Gastrocnemius medialis (tissue), 4 donors: Measurements from ENCODE around the gene NVL.

ENCODE experiments used
- CTCF ChIP-seq, 5 experiments: fragments of 450-650 bp in 3 of 5; fragments of 200-600 bp in 2 of 5; sonication (generic) in 2 of 5; IDR thresholded peaks in 4 of 5; conservative IDR thresholded peaks in 1 of 5; 1 replicate in 4 of 5; 2 replicates in 1 of 5; pipeline ENCODE4 v1.5.1; 2016 to 2019; ENCODE audit warnings: antibody characterized with exemption in 5 of 5, mild to moderate bottlenecking in 3 of 5, moderate library complexity in 3 of 5
- POLR2A ChIP-seq, 2 donors: fragments of 450-650 bp; IDR thresholded peaks; one replicate each; pipeline ENCODE4 v1.6.1; 2017; ENCODE audit warnings: antibody characterized with exemption in 2 of 2, mild to moderate bottlenecking in 2 of 2, moderate library complexity in 2 of 2

DNA sequence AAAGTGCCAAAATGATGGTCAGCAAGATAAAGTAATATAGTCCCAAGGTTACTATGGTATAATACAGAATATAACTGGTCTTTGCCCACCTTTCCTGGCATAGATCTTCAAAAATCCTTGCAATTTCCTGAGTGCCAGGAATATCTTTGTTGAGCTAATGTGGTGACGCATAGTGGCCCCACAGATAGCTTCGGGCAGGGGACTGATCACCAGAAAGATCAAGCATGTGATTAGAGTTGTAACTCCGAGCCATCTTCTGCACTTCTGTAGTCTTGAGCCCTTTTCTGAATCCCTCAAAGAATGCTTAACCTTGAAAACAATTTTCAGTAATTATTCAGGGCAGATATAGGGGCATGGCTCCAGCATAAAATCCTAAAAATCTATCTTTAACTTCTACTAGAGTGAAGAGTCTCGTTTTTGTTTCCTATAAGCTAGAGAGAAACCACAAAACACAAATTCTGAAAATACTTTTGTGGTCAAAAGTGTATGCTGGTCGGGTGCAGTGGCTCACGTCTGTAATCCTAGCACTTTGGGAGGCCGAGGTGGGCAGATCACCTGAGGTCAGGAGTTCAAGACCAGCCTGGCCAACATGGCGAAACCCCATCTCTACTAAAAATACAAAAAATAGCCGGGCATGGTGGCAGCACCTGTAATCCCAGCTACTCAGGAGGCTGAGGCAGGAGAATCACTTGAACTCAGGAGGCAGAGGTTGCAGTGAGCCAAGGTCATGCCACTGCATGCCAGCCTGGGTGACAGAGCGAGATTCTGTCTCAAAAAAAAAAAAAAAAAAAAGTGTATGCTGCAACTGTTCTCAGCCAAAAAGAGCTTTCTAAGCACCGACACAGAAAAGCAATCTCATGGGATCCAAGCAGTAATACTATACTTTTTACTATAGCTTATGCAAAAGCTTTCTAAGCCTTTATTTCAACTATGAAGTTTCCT is 62.8 kb downstream of the NVL start:
- TF ChIP-seq CTCF (IDR thresholded peaks at IDR 0.05 in 4 of 5, conservative IDR thresholded peaks at IDR 0.05 in 1 of 5): no peak
- no peak for TF ChIP-seq POLR2A (IDR thresholded peaks at IDR 0.05)
